ENCODE measurements around the gene CDC42BPB. TPM values are rescaled to one million over a fixed set of nuclear protein-coding genes. Genes with fewer than 3 reads are reported as not detected.

Gene CDC42BPB
- total RNA-seq, 1 donor from 2014 or later, result 68.4 TPM

GRCh38 chr14:102903889-102904512 lies 153.3 kb downstream of the CDC42BPB start:
- DNase-seq (ENCODE audit: low read depth), result no peak
- no peak for TF ChIP-seq CTCF (conservative IDR thresholded peaks at IDR 0.05; ENCODE audit: low read depth, low read length)
- H3K4me3 ChIP-seq (ENCODE audit: low read depth, low read length), result no peak overlapping the region

GRCh38 chr14:102903248-102903888 lies 154.0 kb downstream of the CDC42BPB start:
- TF ChIP-seq CTCF (conservative IDR thresholded peaks at IDR 0.05; ENCODE audit: low read depth, low read length), result no peak
- no peak for DNase-seq (ENCODE audit: low read depth)
- no peak overlapping the region for H3K4me3 ChIP-seq (ENCODE audit: low read depth, low read length)

GRCh38 chr14:102902523-102903247 lies 154.7 kb downstream of the CDC42BPB start:
- H3K4me3 ChIP-seq (ENCODE audit: low read depth, low read length), result no peak overlapping the region
- TF ChIP-seq CTCF (conservative IDR thresholded peaks at IDR 0.05; ENCODE audit: low read depth, low read length), result no peak
- no peak for DNase-seq (ENCODE audit: low read depth)

GRCh38 chr14:102902086-102902485 lies 155.3 kb downstream of the CDC42BPB start:
- H3K4me3 ChIP-seq (ENCODE audit: low read depth, low read length), result no peak overlapping the region
- TF ChIP-seq CTCF (conservative IDR thresholded peaks at IDR 0.05; ENCODE audit: low read depth, low read length), result no peak
- no peak for DNase-seq (ENCODE audit: low read depth)

GRCh38 chr14:102901633-102902032 lies 155.7 kb downstream of the CDC42BPB start:
- no peak overlapping the region for H3K4me3 ChIP-seq (ENCODE audit: low read depth, low read length)
- DNase-seq (ENCODE audit: low read depth), result no peak
- TF ChIP-seq CTCF (conservative IDR thresholded peaks at IDR 0.05; ENCODE audit: low read depth, low read length), result no peak

GRCh38 chr14:102900631-102901571 lies 156.4 kb downstream of the CDC42BPB start:
- TF ChIP-seq CTCF (conservative IDR thresholded peaks at IDR 0.05; ENCODE audit: low read depth, low read length), result no peak
- no peak for DNase-seq (ENCODE audit: low read depth)
- H3K4me3 ChIP-seq (ENCODE audit: low read depth, low read length), result no peak overlapping the region

Data from epithelial cell of proximal tubule (primary cell).